ENCODE measurements around the gene PPP2R2C.

The PPP2R2C gene

GRCh38 chr4:6369924-6370645, 102.3 kb downstream of the PPP2R2C start:
- no peak for TF ChIP-seq POLR2AphosphoS5 (IDR thresholded peaks at IDR 0.05; ENCODE audit: low read depth)
- no peak for TF ChIP-seq SPI1 (IDR thresholded peaks at IDR 0.05; ENCODE audit: borderline replicate concordance, low read depth)
- no peak for TF ChIP-seq GABPA (IDR thresholded peaks at IDR 0.05; ENCODE audit: low read depth)
- no peak for TF ChIP-seq CTCF (IDR thresholded peaks at IDR 0.05; ENCODE audit: insufficient read depth, low read length)
- no peak for TF ChIP-seq REST (IDR thresholded peaks at IDR 0.05; ENCODE audit: insufficient replicate concordance, low read depth)
- Histone ChIP-seq H3K27me3 (ENCODE audit: insufficient read depth, poor library complexity, severe bottlenecking) (no peaks in the 10 kb centered on the region), H3K4me3 (replicated peaks; ENCODE audit: insufficient read depth, low read length) (no peak overlapping the region), H3K27ac (replicated peaks) (no peak overlapping the region)
- no peak for DNase-seq (ENCODE audit: low read depth in 1 of 2, low spot score in 1 of 2)

GRCh38 chr4:6369511-6369910, 102.9 kb downstream of the PPP2R2C start:
- no peak for DNase-seq (ENCODE audit: low read depth in 1 of 2, low spot score in 1 of 2)
- H3K27ac ChIP-seq (replicated peaks), result no peak overlapping the region
- H3K4me3 ChIP-seq (replicated peaks; ENCODE audit: insufficient read depth, low read length), result no peak overlapping the region
- H3K27me3 ChIP-seq (ENCODE audit: insufficient read depth, poor library complexity, severe bottlenecking), result no peaks in the 10 kb centered on the region
- TF ChIP-seq SPI1 (IDR thresholded peaks at IDR 0.05; ENCODE audit: borderline replicate concordance, low read depth) (no peak), CTCF (IDR thresholded peaks at IDR 0.05; ENCODE audit: insufficient read depth, low read length) (no peak), POLR2AphosphoS5 (IDR thresholded peaks at IDR 0.05; ENCODE audit: low read depth) (no peak), REST (IDR thresholded peaks at IDR 0.05; ENCODE audit: insufficient replicate concordance, low read depth) (no peak), GABPA (IDR thresholded peaks at IDR 0.05; ENCODE audit: low read depth) (no peak)

- TF ChIP-seq GABPA (IDR thresholded peaks at IDR 0.05; ENCODE audit: low read depth), result no peak
- TF ChIP-seq CTCF (IDR thresholded peaks at IDR 0.05; ENCODE audit: insufficient read depth, low read length), result no peak
- TF ChIP-seq SPI1 (IDR thresholded peaks at IDR 0.05; ENCODE audit: borderline replicate concordance, low read depth), result no peak
- TF ChIP-seq REST (IDR thresholded peaks at IDR 0.05; ENCODE audit: insufficient replicate concordance, low read depth), result no peak
- no peak for TF ChIP-seq POLR2AphosphoS5 (IDR thresholded peaks at IDR 0.05; ENCODE audit: low read depth)
- Histone ChIP-seq H3K27ac (replicated peaks) (no peak overlapping the region), H3K4me3 (replicated peaks; ENCODE audit: insufficient read depth, low read length) (no peak overlapping the region), H3K27me3 (ENCODE audit: insufficient read depth, poor library complexity, severe bottlenecking) (no peaks in the 10 kb centered on the region)
- no peak for DNase-seq (ENCODE audit: low read depth in 1 of 2, low spot score in 1 of 2)
Observed at GRCh38 chr4:6369035-6369434, 103.4 kb downstream of the PPP2R2C start.

All from HL-60 (cell line).